ENCODE results near the gene KCNH4.
"Not testable (repeated sequence)": the region's sequence is repeated elsewhere in the genome, so short reads cannot be mapped to it uniquely, and the experiment has no call there.

The KCNH4 gene

GRCh38 chr17:42177684-42178083 is 3.3 kb downstream of the KCNH4 start:
- no peak for DNase-seq

- DNase-seq: no peak
These were observed 6.7 kb downstream of the KCNH4 start for GRCh38 chr17:42174126-42174783.

- no peak for DNase-seq
These were observed 9.1 kb downstream of the KCNH4 start for GRCh38 chr17:42171831-42172230.

GRCh38 chr17:42169351-42169750 is 11.6 kb downstream of the KCNH4 start:
- no peak for DNase-seq

DNA sequence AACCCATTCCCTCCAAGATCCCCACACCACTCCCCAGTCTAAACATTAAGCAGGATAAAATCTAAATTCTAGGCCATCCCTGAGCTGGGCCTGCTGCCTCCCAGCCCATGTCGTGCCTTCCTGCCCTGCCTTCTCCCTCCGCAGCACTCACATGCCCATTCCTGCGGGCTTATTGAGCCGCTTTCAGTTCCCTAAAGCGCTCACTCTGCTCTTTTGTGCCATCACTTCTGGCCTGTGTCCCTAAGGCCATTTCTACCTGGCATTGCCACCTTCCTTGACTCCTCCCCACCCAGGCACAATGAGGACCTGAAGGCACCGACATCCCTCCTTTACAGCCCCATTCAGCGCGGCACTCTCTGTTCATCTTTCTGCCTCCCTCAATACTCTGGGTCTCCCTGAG is 13.1 kb downstream of the KCNH4 start:
- no peak for DNase-seq

- DNase-seq: no peak
These were observed 14.7 kb downstream of the KCNH4 start for GRCh38 chr17:42166196-42166763.

- DNase-seq: no peak
These were observed 15.2 kb downstream of the KCNH4 start for GRCh38 chr17:42165751-42166150.

- no peak for DNase-seq
These were observed 17.1 kb downstream of the KCNH4 start for GRCh38 chr17:42163696-42164407.

DNA sequence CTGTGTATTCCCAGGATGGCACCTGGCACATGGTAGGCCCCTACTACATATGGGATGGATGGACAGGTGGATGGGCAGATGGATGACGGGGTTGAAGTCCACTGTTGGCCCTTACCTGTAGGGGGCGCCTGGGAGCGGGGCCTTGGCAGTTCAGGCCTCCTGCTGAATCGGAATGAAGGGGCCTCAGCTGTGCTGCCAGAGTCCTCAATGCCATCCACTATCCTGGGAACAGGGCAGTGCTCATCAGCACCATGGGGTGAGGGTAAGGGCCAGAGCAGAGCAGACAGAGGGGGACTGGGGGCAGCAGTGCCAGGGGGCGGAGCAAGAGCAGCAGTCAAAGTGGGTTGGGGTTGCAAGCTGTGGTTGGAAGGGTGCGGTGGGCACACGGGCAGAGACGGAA is 17.8 kb downstream of the KCNH4 start:
- DNase-seq: no peak

DNA sequence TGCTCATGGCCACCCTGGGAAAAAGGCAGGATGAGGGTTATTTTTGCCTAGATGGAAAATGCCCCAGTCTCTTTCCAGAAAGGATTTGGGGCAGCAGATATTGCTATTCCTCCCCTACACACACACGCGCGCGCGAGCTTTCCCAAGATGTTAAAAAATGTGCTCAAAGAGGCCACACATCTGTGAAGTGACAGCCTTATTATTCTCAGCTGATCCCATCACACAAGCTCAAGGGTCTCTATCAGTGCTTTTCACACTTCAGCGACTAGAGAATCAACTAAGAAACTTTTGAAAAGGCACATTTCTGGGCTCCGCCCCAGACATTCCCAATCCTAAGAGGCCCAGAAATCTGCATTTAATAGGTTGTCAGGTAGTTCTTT is 20.4 kb downstream of the KCNH4 start:
- no peak for DNase-seq

GRCh38 chr17:42159796-42160530 is 21.0 kb downstream of the KCNH4 start:
- DNase-seq: no peak

DNA sequence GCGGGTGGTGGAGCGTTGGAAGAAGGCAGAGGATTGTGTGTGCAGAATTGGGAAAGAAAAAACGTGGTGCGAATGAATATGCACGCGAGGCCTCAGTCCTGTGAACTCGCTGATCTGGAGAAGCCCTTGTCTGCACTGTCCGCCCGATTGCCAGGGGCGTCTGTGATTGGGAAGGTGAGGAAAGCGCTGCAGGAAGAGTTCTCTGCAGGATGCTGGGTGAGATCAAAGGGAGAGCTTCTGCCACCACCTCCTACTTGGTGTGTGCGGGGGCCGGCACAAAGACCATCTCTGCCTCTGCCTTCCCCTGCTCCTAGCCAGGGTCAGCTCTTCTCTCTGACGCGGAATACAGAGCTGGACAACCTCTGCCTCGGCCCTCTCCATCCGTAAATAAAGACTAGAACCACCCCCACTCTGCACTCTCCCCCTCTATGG is 25.3 kb downstream of the KCNH4 start:
- no peak for DNase-seq

- DNase-seq: no peak
These were observed 26.8 kb downstream of the KCNH4 start for GRCh38 chr17:42153919-42154742.

- DNase-seq: no peak
These were observed 33.9 kb downstream of the KCNH4 start for GRCh38 chr17:42146911-42147607.

DNA sequence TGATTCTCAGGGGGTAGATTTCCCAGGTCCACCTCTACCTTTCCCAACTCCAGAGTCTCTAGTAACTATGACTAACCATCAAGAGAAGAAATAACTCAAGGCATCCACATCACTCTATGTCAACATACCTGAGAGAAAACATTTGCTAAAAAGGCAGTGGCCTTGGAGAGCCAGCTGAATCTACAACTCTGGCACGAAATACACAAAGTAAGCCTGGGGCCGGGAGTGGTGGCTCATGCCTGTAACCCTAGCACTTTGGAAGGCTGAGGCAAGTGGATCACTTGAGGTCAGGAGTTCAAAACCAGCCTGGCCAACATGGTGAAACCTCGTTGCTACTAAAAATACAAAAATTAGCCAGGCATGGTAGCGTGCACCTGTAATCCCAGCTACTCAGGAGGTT is 37.8 kb downstream of the KCNH4 start:
- not testable (repeated sequence) for DNase-seq

GRCh38 chr17:42142371-42142896 is 38.5 kb downstream of the KCNH4 start:
- DNase-seq: no peak

DNA sequence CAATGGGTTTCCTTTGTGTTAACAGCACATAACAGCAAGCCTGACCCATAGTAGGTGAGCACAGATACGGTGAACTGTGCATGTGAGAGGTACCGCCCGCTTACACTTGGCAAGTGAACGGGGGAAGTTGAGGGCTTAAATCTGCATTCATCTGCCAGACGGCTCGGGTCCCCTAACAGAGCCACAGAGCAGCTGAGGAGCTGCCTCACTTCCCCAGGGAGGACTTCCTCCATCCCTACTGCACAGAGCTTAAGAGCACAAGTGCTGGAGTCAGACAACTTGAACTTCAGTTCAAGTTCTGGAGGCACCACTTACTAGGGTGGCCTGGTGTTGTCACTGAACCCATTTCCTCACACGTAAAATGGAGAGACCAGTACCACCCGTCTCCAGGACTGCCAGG is 39.6 kb downstream of the KCNH4 start:
- no peak for DNase-seq

- DNase-seq: not testable (repeated sequence)
These were observed 40.3 kb downstream of the KCNH4 start for GRCh38 chr17:42140690-42141089.

DNA sequence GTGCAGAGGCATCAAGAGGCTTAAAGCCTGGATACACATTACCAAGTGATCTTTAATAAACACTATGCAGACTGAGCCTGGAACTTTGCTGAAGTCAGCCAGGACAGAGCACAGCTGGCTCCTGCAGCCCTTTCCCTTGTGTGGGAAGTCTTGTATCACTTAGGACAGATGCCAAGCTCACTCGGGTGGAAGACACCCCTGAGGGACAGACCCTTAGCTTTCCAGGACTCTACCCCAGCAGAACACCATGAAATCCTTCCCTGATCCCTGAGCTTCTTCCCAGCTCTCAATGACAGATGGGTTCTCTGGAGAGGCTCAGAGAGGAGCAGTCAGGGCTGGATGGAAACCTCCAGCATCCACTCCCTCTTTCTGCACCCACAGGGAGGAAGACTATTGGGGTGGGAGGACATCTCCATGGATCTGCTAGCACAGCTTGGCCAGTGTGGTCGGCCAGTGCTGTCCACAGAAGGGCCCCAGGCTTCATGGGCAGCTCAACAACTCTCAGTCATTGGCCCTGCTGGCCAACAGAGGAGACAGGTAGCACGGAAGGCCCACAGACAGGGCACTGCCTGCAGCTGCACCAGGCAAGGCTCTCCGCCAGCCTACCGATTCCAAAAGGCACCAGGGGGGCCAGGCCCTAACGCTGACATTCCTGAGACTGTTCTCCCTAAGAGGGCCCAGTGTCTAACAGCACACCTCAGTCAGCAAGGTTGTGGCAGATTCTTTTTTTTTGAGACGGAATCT is 42.0 kb downstream of the KCNH4 start:
- DNase-seq: no peak

DNA sequence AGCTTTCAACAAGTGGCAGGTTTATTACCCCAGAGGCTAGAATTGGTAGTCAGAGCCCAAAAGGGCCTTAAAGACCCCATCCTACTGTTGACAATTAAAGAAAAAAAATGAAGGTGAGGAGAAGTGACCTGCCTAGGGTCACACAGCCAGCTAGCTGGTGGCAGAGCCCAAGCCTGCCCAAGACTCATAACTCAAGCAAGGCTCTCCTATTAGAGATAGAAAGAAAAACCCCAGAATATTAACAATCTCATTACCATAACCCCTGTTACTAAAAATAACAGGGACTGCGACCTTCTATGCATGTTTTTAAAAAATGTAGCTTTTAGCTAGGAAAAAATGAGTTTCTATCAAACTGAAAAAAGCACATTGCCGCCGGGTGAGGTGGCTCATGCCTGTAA is 44.3 kb downstream of the KCNH4 start:
- DNase-seq: no peak

Data from NCI-H1092 (cell line).